HG03039 (cell line): Measurements from ENCODE around the gene PARVA.

Experiments
- ATAC-seq: cut with Tn5 transposase; IDR thresholded peaks from one replicate; pipeline ENCODE4 v1.9.1; 2021; ENCODE audit warnings: mild to moderate bottlenecking, moderate library complexity; ENCODE audit not compliant: unreplicated experiment

PARVA gene

GRCh38 chr11:12375720-12376119 lies 1.7 kb upstream of the PARVA start:
- no peak for ATAC-seq

DNA sequence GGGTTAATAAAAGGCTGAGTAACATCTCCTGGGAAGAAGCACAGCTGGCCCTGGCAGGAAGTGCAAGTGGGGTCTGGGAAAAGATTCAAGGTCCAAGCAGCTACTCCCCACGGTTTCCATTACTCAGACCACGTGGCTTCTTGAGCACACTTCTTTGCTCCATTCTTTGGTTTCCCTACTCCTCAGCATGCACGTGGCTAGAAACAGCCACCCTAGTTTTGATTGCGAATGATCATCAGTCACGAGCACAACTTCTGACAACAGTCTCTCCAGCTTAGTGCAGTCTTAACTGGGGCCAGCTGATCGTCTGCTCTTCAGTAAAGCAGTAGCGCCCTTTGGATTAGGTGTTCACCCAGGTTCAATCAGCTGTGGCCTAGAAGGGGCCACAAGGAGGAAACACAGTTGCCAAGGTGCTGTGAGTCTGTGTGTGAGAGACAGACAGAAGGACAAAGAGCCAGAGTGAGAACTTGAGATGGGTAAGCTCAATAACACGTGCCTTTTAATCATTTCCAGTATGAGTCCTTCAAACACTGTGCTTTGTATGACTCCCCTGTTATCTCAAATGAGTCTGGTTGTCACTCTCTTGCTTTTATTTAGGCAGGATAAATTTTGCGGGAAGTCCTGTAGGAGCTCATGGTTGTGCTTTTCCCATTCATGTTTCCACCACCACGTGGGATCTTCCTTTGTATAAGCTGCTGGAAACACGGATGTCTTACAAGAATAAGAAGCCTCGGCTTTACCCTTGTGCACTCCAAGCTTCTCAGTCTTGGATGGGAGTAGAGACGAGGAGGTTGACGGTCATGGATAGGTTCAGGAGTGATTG lies 901 bp upstream of the PARVA start:
- no peak for ATAC-seq

GRCh38 chr11:12377824-12378593 lies 638 bp downstream of the PARVA start:
- no peak for ATAC-seq

DNA sequence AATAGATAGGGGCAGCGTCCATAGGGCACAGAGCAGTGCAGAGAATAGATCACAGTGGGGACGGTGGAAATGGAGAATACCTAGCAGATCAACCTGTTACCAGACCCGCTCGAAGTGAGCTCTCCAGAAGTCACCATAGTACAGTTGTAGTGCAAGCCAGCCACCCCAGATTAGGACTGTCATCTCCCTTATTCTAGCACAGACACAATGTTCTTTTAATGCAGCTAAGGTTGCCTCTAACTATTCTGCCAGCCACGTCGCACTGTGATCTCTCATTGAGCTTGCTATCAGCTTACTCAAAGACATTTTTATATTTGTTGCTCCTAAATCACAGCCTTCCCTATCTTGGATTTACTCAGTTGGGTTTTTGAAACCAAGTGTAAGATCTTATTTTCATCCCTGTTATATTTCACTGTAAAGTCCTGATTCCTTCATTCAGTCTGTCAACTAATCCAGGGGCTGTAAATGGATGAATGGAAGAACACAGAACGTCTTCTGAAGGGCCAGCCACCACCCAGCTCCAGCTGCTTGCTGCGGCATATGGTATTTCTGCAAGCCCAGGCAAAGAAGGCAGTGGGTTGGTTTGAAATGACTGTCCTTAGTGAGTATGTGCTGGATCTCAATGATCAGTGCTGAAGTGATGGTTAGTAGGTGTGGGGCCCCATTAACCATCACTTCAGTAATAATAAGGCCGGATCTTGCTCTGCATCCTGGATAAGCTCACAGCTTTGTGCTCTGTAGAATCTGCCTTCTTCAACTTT lies 3.4 kb downstream of the PARVA start:
- ATAC-seq = no peak

- ATAC-seq = no peak
These were observed 4.5 kb downstream of the PARVA start for GRCh38 chr11:12381875-12382274.

DNA sequence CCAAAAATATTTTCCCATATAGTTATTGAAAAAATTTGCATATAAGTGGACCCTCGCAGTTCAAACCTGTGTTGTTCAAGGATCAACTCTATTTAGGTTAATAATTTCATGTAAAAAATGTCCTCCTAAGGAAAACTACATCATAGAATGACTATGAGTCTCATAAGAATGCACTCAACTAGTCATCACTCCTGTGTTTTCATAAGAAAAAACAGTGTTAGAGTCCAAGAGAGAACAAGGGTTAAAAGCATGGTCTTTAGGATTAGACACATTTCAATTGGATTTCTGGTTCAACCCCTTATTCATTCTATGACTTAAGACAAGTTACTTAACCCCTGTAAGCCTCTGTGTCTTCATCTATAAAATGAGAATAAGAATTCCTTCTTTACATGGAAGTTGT lies 5.1 kb downstream of the PARVA start:
- no peak for ATAC-seq

DNA sequence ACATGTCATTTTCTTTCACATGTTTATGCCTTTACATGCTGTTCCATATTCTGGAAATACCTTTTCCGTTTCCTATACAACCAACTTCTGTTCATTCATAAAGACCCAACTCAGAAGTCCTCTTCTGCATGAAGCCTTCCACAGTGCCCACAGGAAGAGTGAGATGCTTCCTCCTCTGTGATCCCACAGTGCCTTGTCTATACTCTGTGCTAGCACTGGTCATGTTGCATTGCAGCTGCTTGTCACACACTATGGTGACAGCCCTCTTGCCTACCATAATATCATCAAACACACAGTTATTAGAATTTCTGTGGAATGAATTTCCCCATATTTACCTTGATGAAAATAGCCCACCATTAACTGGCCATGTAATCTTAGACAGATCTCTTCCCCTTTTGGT lies 8.9 kb downstream of the PARVA start:
- ATAC-seq = no peak

DNA sequence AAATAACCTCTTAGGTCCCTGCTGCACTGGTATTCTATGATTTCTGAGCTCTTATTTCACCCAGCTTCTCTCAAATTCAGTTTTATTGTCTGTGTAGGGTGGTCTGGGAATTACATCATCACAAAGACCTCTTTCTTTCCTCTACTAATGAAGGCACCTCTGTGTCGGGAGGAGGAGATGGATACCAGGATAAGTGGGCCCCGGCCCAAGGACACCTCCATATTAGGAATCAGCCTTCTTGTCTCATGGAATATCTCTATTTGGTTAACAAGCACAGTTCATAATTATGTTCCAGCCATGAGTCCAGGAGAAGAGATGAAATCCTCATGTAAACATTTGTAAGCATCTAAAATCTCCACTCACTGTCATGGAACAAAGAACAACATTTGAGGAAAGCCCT lies 9.4 kb downstream of the PARVA start:
- ATAC-seq = no peak

DNA sequence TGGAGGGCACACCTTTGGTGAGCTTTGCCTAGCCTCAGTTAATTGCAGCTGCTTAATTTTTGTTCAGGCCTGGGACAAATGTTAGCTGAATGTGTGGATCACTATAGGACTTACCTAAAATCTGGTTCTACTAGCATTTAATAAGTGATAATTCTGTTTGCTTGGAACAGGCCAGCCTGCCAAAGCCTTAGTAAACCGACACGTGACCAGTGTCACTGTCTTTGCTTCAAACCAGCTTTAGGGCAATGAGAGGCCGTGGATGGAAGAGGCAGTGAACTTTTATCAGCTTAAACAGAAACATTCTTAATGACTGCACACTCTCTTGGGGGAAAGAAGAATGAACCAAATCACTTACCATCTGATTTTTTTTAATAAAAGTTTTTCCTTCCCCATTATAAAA lies 10.8 kb downstream of the PARVA start:
- no peak for ATAC-seq

DNA sequence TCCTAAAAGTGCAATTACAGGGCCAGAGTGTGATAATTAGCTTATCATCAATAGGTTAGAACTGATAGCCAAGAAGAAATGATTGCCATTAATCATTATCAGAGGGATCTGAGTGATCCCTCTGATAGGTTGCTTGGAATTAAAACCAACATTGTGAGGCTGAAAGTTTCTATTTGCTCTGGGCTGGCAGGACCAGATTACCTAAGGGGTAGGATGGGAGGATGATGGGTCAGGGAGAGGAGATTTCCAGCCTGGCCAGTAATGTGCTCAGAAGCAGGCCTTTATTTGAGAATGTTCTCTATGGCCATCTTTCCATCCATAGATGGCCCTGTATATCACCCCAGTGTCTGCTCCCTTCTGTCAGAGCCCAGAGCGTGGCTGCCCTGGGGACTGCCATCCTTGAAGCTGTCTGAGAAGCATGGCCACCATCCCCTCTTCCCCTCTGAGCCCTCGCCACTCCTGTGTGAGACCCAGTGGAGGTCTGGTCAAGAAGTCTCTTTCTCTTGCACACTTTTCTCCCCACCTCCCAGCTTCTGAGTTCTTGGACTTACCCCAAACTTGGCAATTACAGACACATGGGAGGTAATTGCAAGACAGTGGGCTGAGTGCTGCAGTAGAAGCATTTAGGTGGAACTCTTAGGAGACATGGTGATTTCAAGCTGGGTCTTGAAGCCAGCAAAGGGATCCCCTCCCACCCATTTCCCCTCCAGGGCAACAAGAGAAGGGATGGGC lies 11.7 kb downstream of the PARVA start:
- no peak for ATAC-seq

GRCh38 chr11:12389676-12390657 lies 12.6 kb downstream of the PARVA start:
- ATAC-seq = no peak

GRCh38 chr11:12390687-12391110 lies 13.3 kb downstream of the PARVA start:
- ATAC-seq = no peak

GRCh38 chr11:12392672-12393071 lies 15.3 kb downstream of the PARVA start:
- ATAC-seq = no peak

DNA sequence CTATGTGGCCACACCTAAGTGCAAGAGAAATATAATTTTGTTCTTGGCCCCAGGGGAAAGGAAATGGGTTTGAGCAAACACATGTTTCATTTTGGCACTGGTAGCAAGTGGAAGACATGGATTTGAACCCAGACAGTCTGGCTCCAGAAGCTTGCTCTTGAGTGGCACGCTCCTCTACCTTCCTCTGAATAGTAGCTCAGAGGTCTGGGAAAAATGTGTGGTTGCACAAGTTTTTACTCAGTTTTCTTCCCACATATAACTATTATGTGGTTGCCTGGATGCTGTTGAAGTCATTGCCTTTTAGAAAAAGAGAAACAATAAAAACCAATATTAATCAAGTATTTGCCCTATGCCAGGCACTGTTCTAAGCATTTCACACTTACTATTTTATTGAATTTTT lies 16.3 kb downstream of the PARVA start:
- no peak for ATAC-seq

DNA sequence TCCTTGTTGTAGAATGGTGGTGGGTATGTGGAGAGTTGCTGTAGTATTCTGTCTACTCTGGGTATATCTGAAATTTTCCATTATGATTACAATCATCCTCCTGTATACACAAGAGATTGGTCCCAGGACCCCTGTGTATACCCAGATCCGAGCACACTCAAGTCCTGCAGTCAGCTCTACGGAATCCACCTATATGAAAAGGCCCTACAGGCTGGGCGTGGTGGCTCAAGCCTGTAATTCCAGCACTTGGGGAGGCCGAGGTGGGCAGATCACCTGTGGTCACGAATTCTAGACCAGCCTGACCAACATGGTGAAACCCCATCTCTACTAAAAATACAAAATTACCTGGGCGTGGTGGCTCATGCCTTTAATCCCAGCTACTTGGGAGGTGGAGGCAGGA lies 17.2 kb downstream of the PARVA start:
- ATAC-seq = no peak

GRCh38 chr11:12395333-12395732 lies 18.0 kb downstream of the PARVA start:
- no peak for ATAC-seq

GRCh38 chr11:12397931-12398334 lies 20.6 kb downstream of the PARVA start:
- no peak for ATAC-seq

DNA sequence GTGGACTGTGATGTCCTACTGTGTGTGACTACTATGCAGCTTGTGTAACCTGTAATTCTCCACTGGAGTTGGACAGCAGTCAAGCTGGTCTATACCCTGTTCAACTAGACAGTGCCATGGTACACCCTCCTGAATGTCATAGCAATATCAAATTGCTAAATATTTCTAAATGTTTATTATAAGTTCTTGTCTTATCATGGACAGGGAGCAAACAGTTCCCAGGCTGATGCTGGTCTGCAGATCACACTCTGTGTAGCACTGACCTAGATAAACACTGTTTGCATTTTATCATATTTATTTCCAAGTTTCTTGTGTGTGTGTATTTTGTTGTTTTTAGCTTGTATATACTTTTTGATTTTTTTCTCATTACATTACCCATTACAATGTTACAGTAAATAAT lies 22.0 kb downstream of the PARVA start:
- ATAC-seq = no peak

DNA sequence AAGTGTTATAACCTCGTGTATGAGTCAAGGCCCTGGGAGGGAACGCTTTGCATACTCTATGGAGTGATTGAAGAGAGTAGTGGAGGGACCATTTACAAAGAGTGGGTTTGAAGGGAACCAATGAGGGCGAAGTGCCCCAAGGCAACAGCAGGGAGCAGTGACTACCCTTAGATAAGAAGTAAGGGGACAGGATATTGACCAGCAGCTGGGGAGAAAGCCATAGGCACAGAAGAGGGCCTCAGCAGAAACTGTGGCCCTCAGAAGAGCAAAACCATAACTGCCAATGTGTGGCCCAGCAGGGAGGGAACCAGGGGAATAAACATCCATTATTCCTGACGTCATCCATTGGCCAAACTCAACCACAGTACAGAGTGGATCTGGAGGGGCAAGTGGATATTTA lies 24.7 kb downstream of the PARVA start:
- ATAC-seq = no peak

DNA sequence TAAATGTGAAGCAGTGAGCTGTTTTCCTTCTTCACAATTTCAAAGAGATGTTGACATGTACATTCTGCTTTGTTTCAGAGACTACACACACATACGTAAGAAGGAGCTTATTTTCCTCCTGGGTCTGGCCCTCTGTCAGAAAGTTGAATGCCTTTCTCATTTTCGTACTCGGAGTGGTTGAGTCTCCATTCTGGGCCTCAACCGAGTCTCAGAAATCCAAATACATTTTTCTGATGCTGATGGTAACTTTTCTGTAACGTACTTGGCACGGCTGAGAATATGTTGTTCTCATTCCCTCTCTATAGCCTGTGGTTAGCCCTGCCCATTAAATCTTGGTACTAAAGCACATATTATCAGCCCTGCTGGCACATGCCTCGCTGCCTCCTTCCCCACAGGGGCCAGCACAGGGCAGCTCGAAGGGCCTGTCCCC lies 25.3 kb downstream of the PARVA start:
- ATAC-seq = no peak
